Bronchial epithelial cell (primary cell): ENCODE results near the gene ULK4. TPM values are rescaled to one million over a fixed set of nuclear protein-coding genes. Genes with fewer than 3 reads are reported as not detected.
A peak's percentile ranks its signal among the peaks of the same experiment; 100 is the strongest.
"Not testable (repeated sequence)": the region's sequence is repeated elsewhere in the genome, so short reads cannot be mapped to it uniquely, and the experiment has no call there.

ENCODE experiments used
- DNase-seq: peaks from one replicate; pipeline ENCODE4 v3.0.0-alpha.2; 2010; ENCODE audit warnings: low read depth
- FAIRE-seq: peaks from 2 replicates; lab custom pipeline; 2011; peaks lifted over from hg19 to GRCh38; lab: Jason Lieb, UNC
- H3K27me3 ChIP-seq: 2 replicates; pipeline ENCODE4 v1.5.1; 2011; ENCODE audit warnings: low read length; ENCODE audit not compliant: control insufficient read depth, insufficient read depth
- H3K36me3 ChIP-seq: 2 replicates; pipeline ENCODE4 v1.5.1; 2011; ENCODE audit warnings: low read length; ENCODE audit not compliant: control insufficient read depth, insufficient read depth
- H3K4me3 ChIP-seq: 2 replicates; pipeline ENCODE4 v1.5.1; 2011; ENCODE audit warnings: mild to moderate bottlenecking, low read depth, low read length, control low read depth
- total RNA-seq: library from RNA; depleted of rRNA; stranded (reverse); fragments of >200 nt; gene quantifications from 2 replicates; pipeline ENCODE4 v1.2.1, GENCODE V29; 2014
- TF ChIP-seq, protein P1 (sequence below): IDR thresholded peaks from 2 replicates; pipeline ENCODE4 v1.5.1; 2011; ENCODE audit warnings: mild to moderate bottlenecking, moderate library complexity, low read length, control low read depth, inconsistent platforms; ENCODE audit not compliant: insufficient read depth, severe bottlenecking

ULK4 gene
- total RNA-seq, 1 donor from 2014 or later: 3.9 TPM

GRCh38 chr3:41881233-41881821, 80.6 kb downstream of the ULK4 start:
- TF ChIP-seq, protein P1, sequence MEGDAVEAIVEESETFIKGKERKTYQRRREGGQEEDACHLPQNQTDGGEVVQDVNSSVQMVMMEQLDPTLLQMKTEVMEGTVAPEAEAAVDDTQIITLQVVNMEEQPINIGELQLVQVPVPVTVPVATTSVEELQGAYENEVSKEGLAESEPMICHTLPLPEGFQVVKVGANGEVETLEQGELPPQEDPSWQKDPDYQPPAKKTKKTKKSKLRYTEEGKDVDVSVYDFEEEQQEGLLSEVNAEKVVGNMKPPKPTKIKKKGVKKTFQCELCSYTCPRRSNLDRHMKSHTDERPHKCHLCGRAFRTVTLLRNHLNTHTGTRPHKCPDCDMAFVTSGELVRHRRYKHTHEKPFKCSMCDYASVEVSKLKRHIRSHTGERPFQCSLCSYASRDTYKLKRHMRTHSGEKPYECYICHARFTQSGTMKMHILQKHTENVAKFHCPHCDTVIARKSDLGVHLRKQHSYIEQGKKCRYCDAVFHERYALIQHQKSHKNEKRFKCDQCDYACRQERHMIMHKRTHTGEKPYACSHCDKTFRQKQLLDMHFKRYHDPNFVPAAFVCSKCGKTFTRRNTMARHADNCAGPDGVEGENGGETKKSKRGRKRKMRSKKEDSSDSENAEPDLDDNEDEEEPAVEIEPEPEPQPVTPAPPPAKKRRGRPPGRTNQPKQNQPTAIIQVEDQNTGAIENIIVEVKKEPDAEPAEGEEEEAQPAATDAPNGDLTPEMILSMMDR: peak; percentile 15
- Histone ChIP-seq H3K36me3 (no peaks in the 10 kb centered on the region), H3K4me3 (no peak overlapping the region), H3K27me3 (no peaks in the 10 kb centered on the region)
- FAIRE-seq (no peak), DNase-seq (peak; percentile 46)

- DNase-seq: no peak
- Histone ChIP-seq H3K4me3 (no peak overlapping the region), H3K36me3 (no peaks in the 10 kb centered on the region), H3K27me3 (no peaks in the 10 kb centered on the region)
- FAIRE-seq: no peak
- TF ChIP-seq, protein P1: no peak
Observed at GRCh38 chr3:41880387-41880786, 81.5 kb downstream of the ULK4 start.

DNA sequence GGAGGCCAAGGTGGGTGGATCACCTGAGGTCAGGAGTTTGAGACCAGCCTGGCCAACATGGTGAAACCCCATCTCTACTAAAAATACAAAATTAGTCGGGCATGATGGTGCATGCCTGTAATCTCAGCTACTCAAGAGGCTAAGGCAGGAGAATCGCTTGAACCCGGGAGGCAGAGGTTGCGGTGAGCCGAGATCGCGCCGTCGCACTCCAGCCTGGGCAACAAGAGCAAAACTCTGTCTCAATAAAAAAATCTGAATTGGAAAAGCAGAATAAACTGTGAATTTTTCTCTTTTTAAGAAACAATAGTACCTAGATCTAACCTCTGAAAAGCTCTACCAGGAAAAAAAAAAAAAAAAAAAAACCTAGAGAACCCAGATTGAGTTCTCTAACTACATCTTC, 84.2 kb downstream of the ULK4 start:
- not testable (repeated sequence) for FAIRE-seq, H3K36me3 ChIP-seq, H3K27me3 ChIP-seq, H3K4me3 ChIP-seq, DNase-seq

GRCh38 chr3:41874022-41874421, 87.9 kb downstream of the ULK4 start:
- no peak overlapping the region for H3K4me3 ChIP-seq
- TF ChIP-seq, protein P1: no peak
- DNase-seq (no peak), FAIRE-seq (no peak)
- no peaks in the 10 kb centered on the region for H3K36me3 ChIP-seq
- H3K27me3 ChIP-seq: no peaks in the 10 kb centered on the region

DNA sequence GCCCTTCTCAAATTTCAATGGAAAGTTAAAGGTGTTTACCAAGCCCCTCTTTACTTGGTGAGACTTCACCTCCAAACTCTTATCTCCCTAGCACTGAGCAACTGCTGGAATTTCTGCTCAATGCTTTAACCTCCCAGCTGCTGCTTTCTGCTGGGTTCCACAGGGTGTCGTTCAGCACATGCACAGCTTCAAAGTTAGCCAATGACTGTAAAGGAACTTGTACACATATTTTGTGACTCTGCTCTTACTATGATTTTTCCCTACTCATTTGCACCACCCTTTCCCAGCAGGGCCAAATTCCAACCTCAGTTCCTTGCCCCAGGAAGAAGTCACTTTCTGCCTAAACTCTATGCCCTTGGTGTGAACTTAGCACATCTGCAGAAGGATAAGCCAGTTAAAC, 89.7 kb downstream of the ULK4 start:
- no peaks in the 10 kb centered on the region for H3K27me3 ChIP-seq
- no peak overlapping the region for H3K4me3 ChIP-seq
- TF ChIP-seq, protein P1: no peak
- no peaks in the 10 kb centered on the region for H3K36me3 ChIP-seq
- DNase-seq: peak; percentile 25
- FAIRE-seq: no peak

GRCh38 chr3:41867533-41867932, 94.4 kb downstream of the ULK4 start:
- no peak for FAIRE-seq
- TF ChIP-seq, protein P1: no peak
- Histone ChIP-seq H3K4me3 (no peak overlapping the region), H3K27me3 (no peaks in the 10 kb centered on the region), H3K36me3 (no peaks in the 10 kb centered on the region)
- DNase-seq: no peak
